Measurements from ENCODE around the gene GPR35. TPM values are rescaled to one million over a fixed set of nuclear protein-coding genes. Genes with fewer than 3 reads are reported as not detected.

Gene GPR35
- total and polyA plus RNA-seq, 2 donors (not counting 3 experiments of a cell fraction or from before 2014, with no cell fraction given), result 0.18 to 0.33 TPM

- Histone ChIP-seq H3K79me2 (ENCODE audit: control insufficient read depth, insufficient read depth, low read length) (no peaks in the 10 kb centered on the region), H2AFZ (ENCODE audit: low read depth, low read length) (no peak overlapping the region), H4K20me1 (replicated peaks; ENCODE audit: control insufficient read depth, extremely low read depth, insufficient read depth, low read length) (no peaks in the 10 kb centered on the region), H3K9me3 (replicated peaks; ENCODE audit: control insufficient read depth, insufficient read depth, low read length) (no peaks in the 10 kb centered on the region), H3K36me3 (ENCODE audit: control insufficient read depth in 2 of 2, extremely low read depth in 1 of 2, insufficient read depth in 2 of 2, low read length in 2 of 2) (no peaks in the 10 kb centered on the region), H3K4me1 (ENCODE audit: control insufficient read depth, extremely low read depth, insufficient read depth, low read length) (no peaks in the 10 kb centered on the region), H3K9me1 (replicated peaks; ENCODE audit: control insufficient read depth, extremely low read depth, insufficient read depth, low read length) (no peaks in the 10 kb centered on the region), H3K9ac (replicated peaks; ENCODE audit: extremely low read depth, insufficient read depth, low read length) (no peak overlapping the region), H3K4me3 (replicated peaks in 1 of 3; ENCODE audit: insufficient read depth in 1 of 3, low read depth in 1 of 3, low read length in 3 of 3) (no peak overlapping the region), H3K4me2 (ENCODE audit: insufficient read depth, low read length) (no peak overlapping the region), H3K27me3 (ENCODE audit: control insufficient read depth in 2 of 2, insufficient read depth in 2 of 2, low read length in 2 of 2) (peaks cover 2 to 7% of the 10 kb centered on the region in 2 experiments), H3K27ac (ENCODE audit: insufficient read depth, low read depth, low read length) (no peak overlapping the region)
- intact Hi-C loops (cut with micrococcal nuclease) (no loop called here), dilution Hi-C loops (cut with MboI; ENCODE audit: extremely low pct_ligation_motif_present, low sequenced_read_pairs) (no loop called here)
- no TSS peak for BruUV-seq (replicated peaks)
- ChIA-PET POLR2A (no interaction called here), CTCF (interaction anchor here (1.4 kb wide), 1 partner anchor 168 kb away, joined by 3 read pairs; no protein-coding TSS in a partner anchor)
- FAIRE-seq (no peak), DNase-seq (ENCODE audit: low read depth, low spot score) (no peak)
- TF ChIP-seq FOS (IDR thresholded peaks at IDR 0.05; ENCODE audit: borderline replicate concordance, insufficient read depth, low read length) (no peak), JUN (IDR thresholded peaks at IDR 0.05; ENCODE audit: borderline replicate concordance, insufficient read depth, insufficient read length, low read depth) (no peak), POLR2AphosphoS5 (IDR thresholded peaks at IDR 0.05; ENCODE audit: insufficient read depth, low read depth, low read length) (no peak), EZH2 (IDR thresholded peaks at IDR 0.05; ENCODE audit: borderline replicate concordance, low read depth, low read length, severe bottlenecking) (no peak), CTCF (IDR thresholded peaks at IDR 0.05; ENCODE audit: extremely low read depth in 1 of 2, insufficient read depth in 1 of 2, low read depth in 1 of 2, low read length in 2 of 2) (no peak), GATA2 (IDR thresholded peaks at IDR 0.05; ENCODE audit: insufficient read depth, insufficient read length, low read depth, low read length) (no peak), POLR2A (IDR thresholded peaks at IDR 0.05; ENCODE audit: low read depth, low read length) (no peak), MYC (IDR thresholded peaks at IDR 0.05; ENCODE audit: low read depth, low read length) (no peak), MAX (IDR thresholded peaks at IDR 0.05; ENCODE audit: insufficient read depth, insufficient read length) (no peak)
These were observed 46.9 kb downstream of the GPR35 start for GRCh38 chr2:240672076-240672700.

Data from endothelial cell of umbilical vein (primary cell).